ENCODE data around the gene HTRA3.

HTRA3 gene

DNA sequence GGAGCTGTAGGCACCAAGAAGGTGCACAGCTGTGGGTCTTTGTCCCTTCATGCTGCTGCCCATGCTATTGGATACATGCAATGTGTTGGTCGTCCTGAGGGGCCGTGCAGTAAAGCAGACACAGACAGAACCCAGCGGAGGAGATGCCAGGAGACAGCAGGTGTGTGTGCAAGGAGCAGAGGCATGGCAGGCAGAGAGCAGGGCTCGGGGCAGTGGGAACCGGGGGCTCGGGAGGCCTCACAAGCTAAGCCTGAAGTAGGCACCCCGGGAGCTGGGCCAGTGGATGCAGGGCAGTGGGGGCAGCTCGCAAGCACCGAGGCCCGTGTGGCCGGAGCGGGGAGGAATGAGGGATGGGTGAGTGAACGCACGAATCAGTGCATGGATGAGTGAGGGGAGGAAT is 13.2 kb downstream of the HTRA3 start:
- DNase-seq, result no peak

DNA sequence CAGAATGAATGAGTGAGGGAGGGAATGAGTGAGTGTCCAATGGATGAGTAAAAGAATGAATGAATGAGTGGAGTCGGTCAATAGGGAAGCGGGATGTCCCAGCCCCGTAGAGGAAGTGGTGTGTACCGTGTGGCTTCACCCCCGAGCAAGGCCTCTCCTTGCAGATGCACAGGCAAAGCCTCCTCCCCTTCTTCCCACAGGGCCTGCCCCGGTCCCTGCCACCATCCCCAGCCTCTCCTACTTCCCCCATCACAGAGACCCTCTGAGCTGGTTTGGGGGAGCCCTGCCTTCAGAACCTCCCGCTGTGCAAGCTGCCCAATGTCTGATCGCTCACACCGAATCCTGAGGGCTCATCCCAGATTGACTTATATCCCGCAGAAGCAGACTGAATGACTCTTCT is 13.6 kb downstream of the HTRA3 start:
- no peak for DNase-seq

DNA sequence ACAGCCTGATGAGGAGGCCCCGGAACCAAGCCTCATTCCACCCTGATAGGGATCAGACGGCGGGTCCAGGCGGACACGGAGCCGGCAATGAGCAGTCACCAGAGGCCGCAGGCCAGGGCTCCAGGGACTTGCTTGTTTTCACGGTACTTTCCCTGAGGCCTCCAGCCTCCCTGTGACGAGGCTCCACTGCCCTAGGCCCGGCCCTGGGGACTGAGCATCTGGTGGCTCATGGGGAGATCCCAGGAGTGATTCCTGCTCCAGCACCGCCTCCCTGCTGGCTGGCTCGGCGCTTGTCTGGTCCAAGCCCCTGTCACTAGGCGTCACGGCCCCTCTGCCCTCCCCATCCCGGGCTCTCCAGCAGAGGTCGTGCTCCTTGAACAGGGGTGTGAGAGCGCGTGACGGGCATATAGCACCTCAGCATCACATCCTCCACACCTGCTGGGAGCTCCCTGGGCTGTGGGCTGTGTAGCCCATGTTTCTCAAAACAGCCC is 14.1 kb downstream of the HTRA3 start:
- no peak for DNase-seq

DNA sequence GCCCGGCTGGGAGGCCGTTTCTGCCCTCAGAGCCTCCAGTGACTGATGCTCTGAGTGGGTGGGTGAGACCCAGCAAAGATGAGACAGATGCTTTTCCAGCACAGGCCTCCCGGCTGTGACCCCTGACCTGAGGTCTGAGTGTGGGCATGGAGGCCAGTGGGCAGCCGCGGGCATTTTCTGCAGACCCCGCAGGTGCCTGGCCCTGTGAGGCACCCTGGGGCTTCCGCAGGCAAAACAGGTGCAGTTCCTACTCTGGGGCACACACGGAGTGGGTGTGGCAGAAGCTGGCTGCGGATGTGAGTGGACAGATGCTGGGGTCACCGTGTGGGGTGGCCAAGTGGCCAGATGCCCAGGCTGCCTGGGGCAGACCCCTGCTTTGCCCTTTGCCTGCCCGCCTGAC is 14.8 kb downstream of the HTRA3 start:
- no peak for DNase-seq

DNA sequence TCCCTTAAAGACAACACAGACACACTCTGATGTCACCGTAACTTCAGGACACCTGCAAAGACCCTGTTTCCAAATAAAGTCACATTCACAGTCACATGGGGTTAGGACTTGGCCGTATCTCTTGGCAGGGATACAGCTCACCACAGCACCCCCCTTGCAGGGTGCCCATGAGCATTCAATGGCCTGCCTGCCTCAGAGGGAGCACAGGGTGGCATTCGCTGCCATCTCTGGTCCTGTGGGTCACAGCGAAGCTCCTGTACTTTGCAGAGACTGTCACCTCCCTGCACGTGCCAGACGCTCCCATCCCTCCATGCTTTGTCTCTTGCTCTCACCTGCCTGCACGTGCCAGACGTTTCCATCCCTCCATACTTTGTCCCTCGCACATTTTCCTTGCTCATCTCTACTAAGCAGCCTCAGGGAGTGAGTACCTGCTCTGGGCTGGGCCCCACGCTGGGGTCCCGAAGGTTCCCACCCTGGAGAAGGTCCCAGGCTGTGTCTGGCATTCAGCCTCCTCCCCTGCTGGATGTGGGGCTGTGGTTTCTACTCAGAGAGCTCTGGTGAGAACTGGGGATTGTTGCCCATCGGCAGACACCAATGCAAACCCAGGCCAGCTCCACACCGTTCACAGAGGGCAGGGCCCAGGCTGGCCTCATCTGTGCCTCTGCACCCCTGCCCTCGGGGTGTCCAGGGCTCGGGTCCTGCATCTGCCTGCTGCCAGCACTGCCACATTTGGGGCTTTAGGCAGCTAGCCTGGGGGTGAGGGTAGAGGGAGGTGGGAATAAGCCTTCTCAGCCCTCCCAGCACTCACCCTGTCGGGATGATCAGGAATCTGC is 15.8 kb downstream of the HTRA3 start:
- no peak for DNase-seq

DNA sequence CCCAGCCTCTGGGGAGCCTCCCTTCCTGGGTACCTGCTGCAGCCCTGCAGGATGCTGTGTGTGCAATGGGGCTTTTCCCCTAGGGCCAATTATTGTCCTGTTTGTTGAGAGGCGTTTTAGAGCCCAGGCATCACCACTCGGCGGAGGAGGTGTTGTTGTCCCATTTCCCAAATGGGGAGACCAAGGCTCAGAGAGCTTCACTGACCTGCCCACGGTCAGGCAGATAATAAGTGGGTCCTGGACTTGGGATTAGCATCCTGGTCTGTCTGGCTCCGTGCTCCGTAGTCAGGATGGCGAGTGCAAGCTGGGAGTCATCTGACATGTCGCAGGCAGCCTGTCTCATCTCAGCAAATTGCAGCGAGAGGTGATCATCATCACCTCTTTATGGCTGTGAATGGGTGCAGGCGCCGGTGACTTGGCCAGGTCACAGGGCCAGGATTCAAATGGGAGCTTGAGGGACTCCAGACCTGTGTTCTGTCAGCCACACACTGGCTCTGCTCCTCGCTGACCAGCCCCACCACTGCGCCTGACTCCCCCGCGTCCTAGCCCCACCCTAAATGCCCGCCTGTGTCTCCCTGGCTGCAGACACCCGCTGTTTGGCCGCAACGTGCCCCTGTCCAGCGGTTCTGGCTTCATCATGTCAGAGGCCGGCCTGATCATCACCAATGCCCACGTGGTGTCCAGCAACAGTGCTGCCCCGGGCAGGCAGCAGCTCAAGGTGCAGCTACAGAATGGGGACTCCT is 16.6 kb downstream of the HTRA3 start:
- no peak for DNase-seq

DNA sequence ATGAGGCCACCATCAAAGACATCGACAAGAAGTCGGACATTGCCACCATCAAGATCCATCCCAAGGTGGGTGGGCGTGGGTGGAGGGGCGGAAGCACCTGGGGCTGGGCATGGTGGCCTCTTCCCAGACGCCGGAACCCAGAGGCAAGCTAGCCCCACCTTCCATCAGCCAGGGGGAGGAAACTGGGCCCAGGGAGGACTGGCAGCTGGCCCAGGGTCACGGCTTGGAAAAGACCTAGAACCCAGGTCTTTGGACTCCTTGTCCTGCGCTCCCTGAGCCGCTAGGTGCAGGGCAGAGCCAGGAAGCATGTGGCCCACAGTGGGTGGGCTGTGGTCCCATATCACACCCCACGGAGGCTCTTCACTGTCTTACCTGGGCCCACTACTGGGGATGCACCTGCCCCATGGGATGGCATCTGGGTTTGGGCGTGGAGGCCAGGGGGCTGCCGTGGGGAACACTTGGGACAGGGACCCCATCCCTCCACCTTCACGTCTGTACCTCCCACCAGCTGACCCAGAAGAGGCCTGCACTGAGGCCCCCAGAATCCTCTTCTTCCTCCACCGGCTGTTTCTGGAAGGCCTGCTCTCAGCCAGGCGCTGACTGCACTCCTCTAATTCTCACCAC is 17.3 kb downstream of the HTRA3 start:
- DNase-seq, result no peak

DNA sequence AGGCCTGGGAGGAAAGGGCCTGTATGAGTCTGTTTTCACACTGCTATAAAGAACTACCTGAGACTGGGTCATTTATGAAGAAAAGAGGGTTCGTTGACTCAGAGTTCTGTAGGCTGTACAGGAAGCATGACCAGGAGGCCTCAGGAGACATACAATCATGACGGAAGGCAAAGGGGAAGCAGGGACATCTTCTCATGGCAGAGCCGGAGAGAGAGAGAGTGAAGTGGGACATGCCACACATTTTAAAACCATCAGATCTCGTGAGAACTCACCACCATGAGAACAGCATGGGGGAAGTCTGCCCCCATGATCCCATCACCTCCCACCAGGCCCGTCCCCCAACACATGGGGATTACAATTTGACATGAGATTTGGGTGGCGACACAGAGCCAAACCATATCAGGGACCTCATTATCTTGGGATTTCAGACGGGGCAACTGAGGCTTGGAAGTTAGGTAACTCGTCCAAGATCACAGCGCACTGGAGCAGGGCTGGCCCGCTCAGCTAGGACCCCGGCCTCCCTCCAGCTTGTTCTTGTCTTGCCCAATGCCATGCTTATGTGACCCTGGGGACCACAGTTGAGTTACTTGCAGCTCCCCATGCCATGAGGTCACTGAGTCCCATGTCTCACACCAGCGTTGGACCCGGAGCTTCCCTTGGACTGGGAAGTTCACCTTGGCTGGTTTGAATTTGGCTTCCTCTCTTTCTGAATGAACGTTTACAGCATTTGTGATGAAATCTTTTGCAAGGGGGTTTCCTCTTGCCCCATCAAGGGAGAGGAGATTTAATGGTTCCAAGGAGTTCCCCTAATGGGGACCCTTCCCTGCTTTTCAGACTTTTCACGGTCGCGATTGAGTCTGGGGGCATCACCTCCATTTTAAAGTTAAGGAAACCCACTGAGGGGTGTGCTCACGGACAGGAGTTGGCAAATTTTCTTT is 18.1 kb downstream of the HTRA3 start:
- no peak for DNase-seq

DNA sequence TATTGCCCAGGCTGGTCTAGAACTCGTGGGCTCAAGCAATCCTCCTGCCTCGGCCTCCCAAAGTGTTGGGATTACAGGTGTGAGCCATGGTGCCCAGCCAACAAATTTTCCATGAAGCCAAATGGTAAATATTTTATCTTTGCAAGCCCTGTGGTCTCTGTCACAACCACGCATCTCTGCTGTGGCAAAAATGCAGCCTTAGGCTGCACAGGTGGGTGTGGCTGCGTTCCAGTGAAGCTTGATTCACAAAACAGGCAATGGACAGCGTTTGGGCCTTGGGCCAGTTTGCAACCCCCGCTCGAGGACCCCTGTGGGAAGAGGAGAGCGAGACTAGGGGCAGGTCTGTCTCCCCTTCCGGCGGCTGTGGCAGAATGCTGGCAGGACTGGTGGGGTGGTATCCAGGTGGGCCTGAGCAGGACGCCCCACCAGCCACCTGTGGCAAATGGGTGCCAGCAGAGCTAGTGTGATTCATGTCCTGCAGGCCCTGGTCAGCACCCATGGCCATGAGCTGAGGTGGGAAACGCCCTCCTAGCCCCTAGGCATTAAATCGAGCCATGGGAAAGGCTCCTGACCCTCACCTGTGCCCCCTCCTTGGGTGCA is 19.7 kb downstream of the HTRA3 start:
- DNase-seq, result no peak

DNA sequence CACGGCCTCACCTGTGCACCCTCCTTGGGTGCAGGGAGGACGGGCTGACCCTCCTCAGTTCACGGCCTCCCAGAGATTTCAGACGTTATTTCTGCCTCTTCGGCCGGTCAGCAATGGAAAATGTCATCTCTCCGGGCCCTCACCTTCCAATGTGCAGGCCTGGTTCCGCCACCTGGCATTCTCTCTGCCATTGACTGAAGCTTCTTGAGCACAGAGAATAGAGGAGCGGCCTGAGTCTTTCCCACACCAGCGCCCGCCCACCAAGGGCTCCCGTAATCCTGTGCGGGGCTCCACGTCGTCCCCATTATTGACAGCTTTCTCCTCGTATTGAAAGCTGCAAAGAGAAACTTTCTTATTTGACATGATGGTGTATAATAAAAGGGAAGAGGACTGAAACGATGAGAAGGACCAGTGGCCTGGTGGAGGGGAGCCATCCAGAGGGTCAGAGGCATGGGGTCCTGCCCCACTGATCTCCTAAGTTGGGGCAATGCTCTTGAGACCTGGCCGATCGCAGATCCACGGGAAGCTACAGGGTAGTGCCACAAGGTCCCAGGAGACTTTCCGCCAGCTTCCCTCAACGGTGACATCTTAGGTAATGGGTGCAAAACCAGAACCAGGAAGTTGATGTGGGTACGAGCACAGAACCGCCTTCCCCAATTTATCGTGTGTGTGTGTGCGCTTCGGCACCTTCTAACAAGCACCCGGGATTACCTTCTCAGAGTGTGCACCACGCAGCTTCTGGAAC is 20.6 kb downstream of the HTRA3 start:
- no peak for DNase-seq

DNA sequence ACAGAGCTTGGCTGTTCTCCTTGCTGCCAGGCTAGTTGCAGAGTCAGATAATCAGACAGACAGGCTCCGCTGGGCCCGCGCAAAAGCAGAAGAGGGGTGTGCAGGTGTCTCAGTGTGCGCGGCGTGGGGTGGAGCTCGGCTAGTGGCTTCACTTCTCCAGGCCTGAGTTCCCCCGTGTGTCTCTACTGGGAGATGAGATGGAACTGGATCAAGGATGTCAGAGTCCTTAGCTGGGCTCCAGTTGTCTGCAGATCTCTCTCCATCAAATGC is 21.1 kb downstream of the HTRA3 start:
- no peak for DNase-seq

DNA sequence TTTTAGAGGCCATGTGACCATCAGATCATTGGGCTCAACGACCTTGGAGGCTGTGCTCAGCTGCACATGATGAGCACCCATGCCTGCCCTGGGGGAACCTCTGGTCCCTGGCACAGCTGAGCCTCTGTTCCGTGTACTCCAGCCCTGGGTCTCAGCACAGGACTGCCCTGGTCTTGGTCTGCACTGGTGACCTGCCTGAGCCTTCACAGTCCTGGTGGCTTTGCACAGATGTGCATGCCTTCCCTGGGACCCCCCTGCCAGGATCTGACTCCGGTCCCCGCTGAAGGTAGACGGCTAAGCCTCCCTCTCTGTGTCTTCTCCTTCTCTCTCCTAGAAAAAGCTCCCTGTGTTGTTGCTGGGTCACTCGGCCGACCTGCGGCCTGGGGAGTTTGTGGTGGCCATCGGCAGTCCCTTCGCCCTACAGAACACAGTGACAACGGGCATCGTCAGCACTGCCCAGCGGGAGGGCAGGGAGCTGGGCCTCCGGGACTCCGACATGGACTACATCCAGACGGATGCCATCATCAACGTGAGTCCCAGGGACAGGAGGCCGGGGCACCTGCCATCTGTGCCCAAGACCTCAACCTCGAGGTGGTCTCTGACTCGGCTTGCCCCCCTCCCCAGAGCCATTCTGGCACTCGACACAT is 21.6 kb downstream of the HTRA3 start:
- no peak for DNase-seq

DNA sequence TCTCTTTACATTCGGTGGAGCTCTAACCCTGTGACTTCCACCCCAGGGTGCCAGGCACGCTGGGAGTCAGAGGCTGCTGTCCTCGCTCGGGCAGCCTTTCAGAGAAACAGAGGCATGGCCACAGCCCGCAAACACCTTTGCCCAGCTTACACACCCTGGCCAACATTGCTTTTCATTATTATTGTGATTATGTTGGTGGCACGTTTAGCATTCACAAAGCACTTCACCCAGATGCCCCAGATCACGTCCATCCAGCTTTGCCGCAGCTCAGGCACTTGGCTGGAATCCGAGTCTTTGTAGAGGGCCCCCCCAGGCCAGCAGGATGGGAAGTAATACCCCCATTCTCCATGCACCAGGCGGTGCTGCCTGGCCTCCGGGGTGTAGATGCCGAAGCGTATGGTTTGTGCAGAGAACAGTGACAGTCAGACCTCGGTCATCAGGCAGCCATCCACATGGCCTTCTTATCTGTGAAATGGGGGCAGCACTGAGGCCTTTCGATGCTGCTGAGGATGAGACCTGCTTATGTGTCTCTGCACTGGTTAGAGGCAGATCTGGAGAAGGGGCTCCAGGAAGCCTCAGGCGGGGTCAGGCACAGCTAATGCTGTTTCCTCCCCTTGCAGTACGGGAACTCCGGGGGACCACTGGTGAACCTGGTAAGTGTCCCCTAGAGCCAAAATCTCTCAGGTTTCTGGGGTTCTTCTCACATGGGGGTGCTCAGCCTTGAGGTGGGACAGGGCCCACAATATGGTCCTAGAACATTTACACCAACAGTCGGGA is 22.3 kb downstream of the HTRA3 start:
- no peak for DNase-seq

DNA sequence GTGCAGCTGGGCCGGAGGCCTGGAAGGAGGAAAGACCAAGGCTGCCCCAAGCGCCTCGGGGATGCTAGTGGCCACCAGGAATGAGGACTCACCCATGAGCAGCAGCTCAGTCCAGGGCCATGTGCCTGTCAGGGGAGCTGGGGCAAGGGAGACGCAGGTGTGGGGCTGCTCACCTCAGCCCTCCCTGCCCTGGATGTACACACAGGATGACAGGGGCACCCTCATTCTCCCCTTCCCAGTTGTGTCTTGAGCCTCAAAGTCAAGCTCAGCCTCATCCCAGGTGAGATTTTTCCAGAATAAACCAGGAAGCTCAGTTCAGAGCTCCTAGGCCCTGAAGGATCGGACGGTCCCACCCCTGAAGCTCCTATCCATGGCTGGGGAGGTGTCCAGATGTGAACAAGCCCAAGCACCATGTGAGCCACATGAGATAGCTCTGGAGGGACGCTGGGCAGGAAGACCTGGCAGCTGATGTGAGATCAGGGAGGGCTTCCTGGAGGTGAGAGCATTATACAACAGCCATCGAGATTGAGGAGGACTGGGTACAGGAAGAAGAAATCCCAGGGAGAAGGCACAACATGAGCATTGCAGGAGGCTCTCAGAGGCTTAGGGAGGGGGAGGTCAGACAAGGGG is 23.0 kb downstream of the HTRA3 start:
- DNase-seq, result no peak

DNA sequence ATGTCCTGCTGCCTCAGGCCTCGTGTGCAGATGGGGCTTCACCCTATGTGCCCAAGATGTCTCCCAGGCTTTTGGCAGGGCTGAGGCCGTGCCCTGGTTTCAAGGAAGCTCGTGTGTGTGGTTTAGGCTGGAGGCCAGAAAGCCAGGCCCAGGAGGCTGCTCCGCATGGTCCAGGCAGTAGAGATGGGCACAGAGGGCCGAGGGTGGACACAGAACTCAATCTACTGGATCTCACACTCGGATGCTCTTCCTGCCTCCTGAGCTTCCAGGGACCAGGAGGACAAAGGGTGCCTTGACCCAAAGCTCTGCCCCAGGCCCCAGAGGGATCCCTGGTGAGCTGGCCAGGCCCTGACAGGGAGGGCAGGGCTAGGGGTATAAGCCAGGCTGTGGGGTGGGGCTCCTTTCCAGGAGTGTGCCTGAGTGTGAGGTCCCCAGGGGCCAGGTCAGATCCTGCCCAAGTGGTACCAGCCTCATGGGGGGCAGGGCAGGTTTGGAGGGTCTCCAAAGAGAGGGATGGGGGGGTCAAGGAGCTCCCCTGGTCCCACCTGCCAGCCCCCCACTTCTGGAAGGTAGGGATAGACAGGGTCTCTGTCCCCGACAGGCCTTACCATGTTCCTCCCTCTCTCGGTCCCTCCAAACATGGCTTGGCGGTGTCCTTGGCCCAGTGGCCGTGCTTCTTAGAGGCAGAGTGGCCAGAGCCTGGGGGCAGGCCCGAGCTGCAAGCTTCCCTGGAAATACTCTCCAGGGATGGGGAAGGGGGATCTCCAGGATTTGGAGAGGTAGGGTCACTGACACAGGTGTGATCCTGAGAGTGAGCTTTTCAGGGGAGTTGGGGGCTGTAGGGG is 23.8 kb downstream of the HTRA3 start:
- no peak for DNase-seq

DNA sequence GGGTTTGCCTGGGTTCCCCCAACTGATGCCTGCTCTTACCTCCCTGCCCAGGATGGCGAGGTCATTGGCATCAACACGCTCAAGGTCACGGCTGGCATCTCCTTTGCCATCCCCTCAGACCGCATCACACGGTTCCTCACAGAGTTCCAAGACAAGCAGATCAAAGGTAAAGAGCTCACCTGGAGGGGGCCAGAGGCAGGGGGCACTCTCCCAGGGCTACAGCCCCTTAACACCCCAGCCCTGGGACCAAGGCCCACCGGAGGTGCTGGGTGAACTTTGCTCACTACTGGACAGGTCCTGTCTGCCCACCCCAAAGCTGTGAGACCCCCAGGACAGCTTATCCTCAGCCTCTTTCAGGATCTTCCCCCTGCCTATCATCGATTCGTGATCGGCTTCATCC is 24.5 kb downstream of the HTRA3 start:
- DNase-seq, result no peak

DNA sequence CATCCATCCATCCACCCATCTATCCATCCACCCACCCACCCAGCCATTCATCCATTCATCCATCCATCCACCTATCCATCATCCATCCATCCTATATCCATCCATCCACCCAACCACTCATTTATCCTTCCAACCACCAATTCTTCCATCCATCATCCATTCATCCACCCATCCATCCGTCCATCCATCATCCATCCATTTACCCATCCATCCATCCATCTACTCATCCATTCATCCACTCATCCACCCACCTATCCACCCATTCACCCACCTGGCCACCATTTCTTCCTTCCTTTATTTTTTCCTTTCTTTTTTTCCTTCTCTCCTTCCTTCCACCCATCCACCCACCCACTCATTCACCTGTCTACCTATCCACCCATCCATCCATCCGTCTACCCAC is 25.2 kb downstream of the HTRA3 start:
- DNase-seq, result no peak

DNA sequence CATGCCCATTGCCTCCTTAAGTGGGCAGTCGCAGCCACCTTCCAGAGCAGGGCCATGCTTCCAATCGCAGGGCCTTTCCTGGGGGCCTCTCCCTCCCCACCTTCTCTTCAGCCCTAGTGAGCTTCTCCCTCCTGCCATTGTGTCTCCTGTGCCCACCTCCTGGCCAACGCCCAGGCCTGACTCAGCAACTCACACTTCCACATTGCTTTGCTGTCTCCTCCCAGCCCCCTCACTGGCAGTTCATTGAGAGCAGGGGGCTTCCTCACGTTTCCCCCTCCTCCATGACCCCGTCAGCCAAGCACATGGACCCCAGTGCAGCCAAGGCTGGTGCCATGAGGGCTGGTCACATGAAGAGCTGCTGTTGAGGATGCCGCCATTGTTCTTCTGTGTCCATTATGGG is 25.9 kb downstream of the HTRA3 start:
- no peak for DNase-seq

DNA sequence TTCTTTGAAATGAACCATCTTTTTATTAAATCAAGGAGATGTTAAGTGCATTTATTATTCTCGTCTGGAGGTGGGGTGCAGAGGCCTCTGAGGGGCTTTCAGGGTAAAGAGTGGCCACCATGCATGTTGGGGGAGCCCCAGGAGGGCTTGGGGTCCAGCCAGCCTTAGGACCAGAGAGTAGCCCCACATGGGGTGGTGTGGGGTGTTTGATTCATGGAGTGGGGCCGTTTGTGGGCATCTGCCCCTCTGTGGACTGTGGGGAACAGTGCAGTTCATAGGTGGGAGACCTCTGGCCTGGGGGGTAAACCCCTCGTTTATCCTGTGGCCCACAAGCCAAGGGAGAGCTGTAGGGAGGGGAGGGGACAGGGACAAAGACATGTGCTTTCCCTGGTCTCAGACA is 26.9 kb downstream of the HTRA3 start:
- no peak for DNase-seq

Data from NK-92 treated with Interleukin-12 subunit alpha and Interleukin-12 subunit beta, amount 100 ng/mL, for 24 hours (cell line).